Medulla oblongata (tissue), 1 donor: ENCODE results near the gene CAT.

Source experiments
- DNase-seq: peaks from one replicate; pipeline ENCODE4 v3.0.0-alpha.2; 2015; ENCODE audit errors: extremely low spot score

Gene CAT

DNA sequence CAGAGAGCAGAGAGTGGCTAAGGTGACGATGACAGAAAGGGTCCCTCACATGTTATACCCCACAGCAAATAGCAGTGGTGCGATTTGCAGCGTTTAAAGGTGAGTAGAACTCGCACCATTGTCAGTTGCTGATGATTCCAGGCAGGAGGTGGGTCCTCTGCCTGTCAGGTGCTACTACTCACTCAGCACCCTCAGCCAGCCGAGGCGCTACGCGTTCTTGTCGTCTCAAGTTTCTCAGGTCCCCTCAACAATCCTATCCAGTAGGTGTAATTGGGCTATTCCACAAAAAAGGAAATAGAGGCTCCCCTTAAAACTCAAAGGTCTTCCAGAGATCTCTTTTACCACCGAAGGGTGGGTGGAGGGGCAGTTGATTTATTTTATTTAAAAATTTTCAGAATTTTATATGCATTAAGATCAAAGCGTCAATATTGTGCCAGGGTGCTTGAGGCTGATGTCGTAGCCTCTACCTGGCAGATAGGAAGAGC is 56.5 kb downstream of the CAT start:
- no peak for DNase-seq

- DNase-seq: no peak
These were observed 57.1 kb downstream of the CAT start for GRCh38 chr11:34495724-34496377.

- DNase-seq: no peak
These were observed 61.2 kb downstream of the CAT start for GRCh38 chr11:34499719-34500500.

GRCh38 chr11:34501500-34501899 is 62.8 kb downstream of the CAT start:
- peak; percentile 17 for DNase-seq

DNA sequence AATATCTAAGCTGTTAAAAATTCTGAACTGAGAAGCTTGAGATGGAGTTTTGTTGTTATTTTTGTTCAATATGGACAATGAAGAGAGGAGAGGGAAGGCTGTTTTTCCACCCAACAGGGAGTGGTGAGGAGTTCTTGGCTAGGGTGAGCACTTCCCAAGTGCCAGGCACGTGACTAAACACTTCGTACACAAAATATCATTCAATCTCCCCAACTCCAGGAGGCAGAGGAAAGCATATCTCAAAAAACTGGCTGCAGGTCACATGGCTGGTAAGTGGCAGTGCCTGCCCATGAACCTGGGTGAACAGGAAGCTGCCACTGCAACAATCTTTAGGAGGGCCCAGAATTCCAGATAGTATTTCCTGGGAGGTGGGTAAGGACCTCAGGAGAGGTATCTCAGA is 63.2 kb downstream of the CAT start:
- DNase-seq: no peak

DNA sequence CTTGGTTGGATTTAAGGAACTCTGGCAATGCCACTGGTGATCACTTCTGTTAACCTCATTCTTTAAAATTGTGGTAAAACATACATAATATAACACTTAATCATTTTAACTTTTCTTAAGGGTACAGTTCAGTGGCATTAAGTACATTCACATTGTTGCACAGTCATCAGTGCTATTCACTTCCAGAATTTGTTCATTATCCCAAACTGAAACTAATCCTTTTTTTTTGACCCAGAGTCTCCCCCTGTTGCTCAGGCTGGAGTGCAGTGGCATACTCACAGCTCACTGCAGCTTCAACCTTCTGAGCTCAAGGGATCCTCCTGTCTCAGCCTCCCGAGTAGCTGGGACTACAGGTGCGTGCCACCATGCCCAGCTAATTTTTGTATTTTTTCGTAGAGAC is 64.2 kb downstream of the CAT start:
- DNase-seq: no peak

GRCh38 chr11:34505874-34506273 is 67.1 kb downstream of the CAT start:
- no peak for DNase-seq

DNA sequence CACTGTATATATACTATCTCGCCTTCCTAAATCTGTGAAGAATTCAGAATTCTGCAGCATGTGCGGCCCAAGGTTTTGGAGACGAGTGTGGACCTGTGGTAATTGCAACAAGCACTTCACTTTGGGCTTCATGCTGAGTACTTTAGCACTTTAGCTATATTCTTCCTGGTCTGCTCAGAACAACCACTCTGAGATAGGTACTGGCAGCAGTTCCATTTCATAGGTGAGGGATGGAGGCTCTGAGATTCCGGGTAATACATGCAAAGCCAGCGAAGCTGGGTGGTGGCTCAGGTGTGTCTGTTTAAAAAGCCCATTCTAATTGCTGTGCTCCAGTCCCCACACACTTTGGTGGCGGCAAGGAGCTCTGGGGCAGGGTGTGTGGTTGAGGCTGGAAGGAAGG is 68.4 kb downstream of the CAT start:
- no peak for DNase-seq

DNA sequence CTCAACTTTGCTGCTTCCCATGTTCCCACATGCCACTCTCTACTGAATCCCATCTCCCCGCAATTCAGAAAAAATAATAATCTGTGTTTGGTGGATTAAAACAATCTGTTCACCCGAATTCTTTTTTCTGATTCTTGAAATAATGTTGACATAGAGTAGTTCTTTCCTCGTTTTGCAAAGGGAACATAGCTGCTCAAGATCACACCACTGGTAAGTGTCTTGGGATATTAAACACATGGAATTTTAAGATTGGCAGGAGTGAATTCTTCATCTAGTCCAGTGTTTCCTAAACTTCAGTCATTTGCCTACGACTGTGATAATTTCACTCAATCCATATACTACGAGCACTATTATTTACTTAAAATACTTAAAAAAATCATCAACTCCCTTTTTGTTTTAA is 68.9 kb downstream of the CAT start:
- no peak for DNase-seq

- no peak for DNase-seq
These were observed 69.8 kb downstream of the CAT start for GRCh38 chr11:34508524-34508923.

- DNase-seq: peak; percentile 28
These were observed 70.7 kb downstream of the CAT start for GRCh38 chr11:34509336-34509876.

DNA sequence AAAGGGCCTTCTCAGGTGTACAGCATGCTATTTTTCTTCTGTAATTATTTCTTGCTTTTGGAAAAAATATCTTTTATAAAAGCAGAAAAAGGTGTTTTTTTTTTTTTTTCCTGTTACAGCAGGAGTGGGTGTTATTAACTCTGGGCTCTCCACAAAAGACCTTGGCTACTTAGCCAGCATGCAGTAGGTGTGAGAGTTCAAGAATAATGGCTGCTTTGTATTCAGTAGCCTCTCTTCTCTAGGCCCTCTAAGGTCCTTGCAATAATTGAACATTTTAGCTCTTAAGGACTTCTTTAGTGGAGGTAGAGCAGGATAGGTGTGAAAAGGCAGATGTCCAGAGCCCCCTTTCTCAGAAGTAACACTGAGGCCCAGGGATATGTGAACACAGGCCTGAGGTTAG is 71.5 kb downstream of the CAT start:
- no peak for DNase-seq

GRCh38 chr11:34510673-34511072 is 71.9 kb downstream of the CAT start:
- no peak for DNase-seq

DNA sequence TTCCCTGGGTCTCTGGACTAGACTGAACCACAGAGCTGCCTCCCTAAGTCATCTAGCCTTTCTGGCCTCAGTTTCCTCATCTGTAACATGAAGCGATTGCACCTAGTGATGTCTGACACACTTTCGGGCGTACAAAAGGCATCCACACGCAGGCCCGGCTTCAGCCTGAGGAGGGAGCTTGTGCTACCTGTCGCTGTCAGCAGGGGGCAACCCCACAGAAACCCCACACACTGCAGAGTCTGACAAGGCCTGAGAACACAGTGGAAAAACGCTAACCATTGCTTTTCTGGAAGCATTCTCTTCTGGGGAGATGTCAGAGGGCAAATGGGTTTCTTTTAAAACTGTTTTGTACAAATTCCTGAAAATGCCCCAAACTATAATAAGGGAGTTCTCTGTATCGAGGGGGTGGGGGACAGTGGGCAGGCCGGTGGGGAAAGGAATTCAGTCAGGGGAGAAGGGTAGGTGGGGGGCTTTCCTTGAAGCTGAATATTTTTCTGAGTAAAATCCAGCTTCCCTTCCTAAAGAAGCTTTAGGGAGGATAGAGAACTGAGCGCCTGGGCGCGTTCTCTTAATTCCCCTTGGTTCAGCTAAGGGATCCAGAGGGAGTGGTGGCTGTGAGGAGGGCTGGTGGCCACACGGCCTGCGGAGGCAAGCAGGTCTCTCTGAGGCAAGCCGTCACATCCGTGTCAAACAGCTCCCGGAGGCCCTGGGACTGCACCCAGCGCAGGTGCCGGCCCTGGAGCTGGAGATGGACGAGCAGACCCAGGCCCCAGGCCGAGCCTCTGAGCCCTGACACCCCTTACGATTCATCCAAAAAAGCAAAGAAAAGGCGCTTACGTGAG is 74.3 kb downstream of the CAT start:
- peak; percentile 74 for DNase-seq

GRCh38 chr11:34513682-34514449 is 75.1 kb downstream of the CAT start, which contains the start of gene ELF5:
Gene ELF5, minus strand, starts transcription at chr11:34513794. Its CDS starts 8,045 bp downstream, at chr11:34505749.
- DNase-seq: no peak

DNA sequence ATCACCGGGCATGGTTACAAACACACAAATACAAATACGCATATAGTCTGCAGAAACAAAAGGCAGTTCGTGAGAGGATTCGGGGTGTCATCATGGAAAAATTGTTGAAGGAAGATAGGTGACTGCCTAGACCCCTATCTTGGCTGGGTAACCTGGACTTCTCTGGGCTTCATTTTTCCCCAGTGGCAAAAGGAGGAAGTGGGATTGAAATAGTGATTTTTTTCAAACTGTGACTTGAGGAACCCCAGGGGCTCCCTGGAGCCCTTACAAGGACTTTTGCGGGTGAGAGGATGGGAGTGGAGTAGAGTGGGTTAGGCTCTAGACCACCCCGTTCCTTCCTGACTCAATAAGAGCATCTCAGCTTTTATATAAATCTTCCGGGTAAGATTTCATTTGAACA is 75.9 kb downstream of the CAT start:
- DNase-seq: no peak

DNA sequence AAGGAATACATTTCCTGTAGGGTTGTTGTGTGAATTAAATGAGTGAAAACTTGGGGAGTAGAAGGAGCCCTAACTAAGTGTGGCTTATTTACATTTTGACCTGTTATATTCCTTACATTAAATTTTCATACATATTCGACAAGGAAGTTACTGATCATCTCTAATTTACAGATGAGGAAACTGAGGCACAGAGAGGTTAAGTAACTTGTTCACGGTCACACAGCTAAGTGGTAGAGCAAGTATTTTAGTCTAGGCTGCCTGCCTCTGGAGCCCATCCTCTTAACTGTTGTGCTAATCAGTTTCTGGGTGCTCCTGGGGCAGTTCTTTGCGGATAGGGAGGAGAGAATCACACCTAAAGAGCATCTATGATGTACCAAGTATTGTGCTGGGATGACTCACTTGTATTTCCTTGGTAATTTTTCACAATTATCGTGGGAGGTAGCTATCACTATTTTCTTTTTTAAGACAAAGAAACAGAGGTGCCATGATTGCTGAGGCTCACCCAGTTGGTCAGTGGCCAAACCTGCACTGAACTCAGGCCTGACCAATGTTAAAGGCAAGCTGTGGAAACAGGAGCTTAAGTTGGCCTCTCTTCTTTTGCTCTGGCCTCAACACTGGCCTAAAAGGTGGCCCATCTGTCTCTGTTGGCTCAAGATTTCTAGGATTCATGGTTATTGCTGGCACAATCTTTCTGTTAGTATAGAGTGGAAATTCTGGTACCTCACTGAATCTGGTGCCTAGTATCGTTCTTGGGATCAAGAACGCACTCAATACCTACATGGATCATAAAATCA is 77.7 kb downstream of the CAT start:
- DNase-seq: no peak

DNA sequence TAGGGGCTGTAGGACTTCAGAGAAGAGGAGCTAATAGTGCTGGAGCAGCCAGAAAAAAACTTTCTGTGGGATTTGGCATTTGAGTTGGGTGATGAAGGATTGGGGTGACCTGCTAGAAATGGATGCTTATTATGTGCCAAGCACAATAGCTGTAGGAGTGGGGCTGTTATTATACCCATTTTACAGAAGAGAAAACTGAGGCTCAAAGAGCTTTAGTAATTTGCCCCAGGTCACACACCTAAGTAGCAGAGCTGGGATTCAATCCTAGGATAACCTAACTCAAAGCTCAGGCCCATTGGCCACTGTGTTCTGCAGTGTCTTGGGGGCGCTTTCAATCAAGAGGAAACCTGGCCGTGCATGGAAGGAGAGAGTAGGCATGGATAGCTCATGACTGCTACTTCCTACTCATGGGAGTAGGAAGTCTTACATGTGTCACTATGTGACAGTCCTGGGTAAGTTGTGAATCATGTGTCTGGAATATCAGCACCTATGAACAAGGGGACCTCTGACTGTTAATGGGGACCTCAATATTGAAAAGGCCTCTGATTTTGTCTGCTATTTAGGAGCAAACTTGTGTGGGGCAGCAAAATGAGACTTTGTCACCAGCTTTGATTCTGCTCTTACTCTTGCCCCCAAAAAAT is 81.0 kb downstream of the CAT start:
- no peak for DNase-seq

GRCh38 chr11:34521265-34521664 is 82.5 kb downstream of the CAT start:
- DNase-seq: no peak
